Duodenal mucosa (tissue), 2 donors: ENCODE measurements around the gene TSTD2.

ENCODE experiments used
- H3K27ac ChIP-seq: one replicate; pipeline ENCODE4 v1.7.0; 2013; ENCODE audit warnings: low read depth, low read length
- H3K27me3 ChIP-seq, 2 donors: one replicate each; pipeline ENCODE4 v1.7.0; 2013; ENCODE audit warnings: low read length in 2 of 2, control low read depth in 1 of 2; ENCODE audit not compliant: insufficient read depth in 2 of 2, control insufficient read depth in 1 of 2
- H3K36me3 ChIP-seq, 2 donors: one replicate each; pipeline ENCODE4 v1.7.0; 2013; ENCODE audit warnings: low read length in 2 of 2, control low read depth in 1 of 2; ENCODE audit not compliant: insufficient read depth in 2 of 2, control insufficient read depth in 1 of 2
- H3K4me1 ChIP-seq, 2 donors: one replicate each; pipeline ENCODE4 v1.7.0; 2013; ENCODE audit warnings: low read length in 2 of 2, control low read depth in 1 of 2; ENCODE audit not compliant: insufficient read depth in 2 of 2, control insufficient read depth in 1 of 2
- H3K4me3 ChIP-seq, 2 donors: one replicate each; pipeline ENCODE4 v1.7.0; 2013; ENCODE audit warnings: low read length in 2 of 2, low read depth in 1 of 2
- H3K9ac ChIP-seq, 2 donors: one replicate each; pipeline ENCODE4 v1.7.0; 2013; ENCODE audit warnings: low read length in 2 of 2, low read depth in 1 of 2
- H3K9me3 ChIP-seq, 2 donors: one replicate each; pipeline ENCODE4 v1.7.0; 2013; ENCODE audit warnings: low read length in 2 of 2, control low read depth in 1 of 2; ENCODE audit not compliant: control insufficient read depth in 1 of 2

TSTD2 gene

DNA sequence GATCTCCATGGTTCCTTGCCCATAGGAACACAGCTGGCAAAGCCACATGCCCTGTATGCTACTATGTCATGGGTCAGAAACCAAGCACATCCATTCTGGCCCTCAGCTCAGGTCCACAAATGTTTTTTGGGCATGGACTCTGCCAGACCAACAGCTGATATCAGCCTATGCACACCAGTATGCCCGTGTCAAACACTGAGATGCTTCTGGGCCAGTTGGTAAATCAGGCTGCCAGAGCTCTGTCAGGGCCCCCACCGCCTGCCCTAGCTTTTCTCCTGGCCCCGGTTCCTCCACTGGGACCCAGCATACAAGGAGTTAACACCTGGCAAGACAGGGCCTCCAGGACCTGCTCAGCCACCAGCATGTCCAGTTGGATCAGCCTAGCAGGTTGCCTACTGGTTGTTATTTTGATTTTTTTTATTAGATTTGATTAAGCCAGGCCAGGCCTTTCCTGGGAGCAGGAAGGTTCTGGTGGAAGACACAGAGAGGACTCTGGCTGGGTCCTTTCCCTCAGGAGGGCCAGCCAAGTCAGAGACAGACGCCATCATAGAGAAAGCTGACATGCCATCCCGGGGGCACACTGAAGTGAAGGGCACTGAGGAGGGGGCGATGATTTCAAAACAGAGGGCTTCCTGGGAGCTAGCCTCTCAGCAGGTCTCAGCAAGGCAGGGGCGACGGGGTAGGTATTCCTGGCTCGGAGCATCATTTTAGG, 65.8 kb downstream of the TSTD2 start:
- Histone ChIP-seq H3K27me3 (no peaks in the 10 kb centered on the region), H3K36me3 (no peaks in the 10 kb centered on the region), H3K9ac (no peak overlapping the region), H3K9me3 (no peaks in the 10 kb centered on the region), H3K4me3 (no peak overlapping the region), H3K4me1 (peaks cover 0 to 8% of the 10 kb centered on the region in 2 donors), H3K27ac (no peak overlapping the region)

DNA sequence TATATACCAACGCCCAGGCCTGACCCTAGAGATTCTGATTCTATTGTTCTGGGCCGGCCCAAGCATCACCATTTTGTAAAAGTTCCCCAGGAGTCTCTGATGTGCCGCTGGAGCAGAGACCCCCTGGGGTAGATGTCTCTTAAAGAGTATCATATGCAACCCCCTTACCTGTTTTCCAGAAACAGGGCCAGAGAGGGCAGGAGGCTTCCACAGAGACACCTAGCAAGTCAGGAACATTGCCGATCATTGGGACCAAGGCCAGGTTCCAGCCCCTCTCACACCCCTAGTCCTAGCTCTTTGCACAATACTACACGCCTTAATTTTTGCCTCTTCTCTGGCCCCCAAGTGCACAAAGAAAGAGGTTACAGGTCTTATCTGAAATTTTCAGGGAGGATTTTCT, 67.9 kb downstream of the TSTD2 start:
- Histone ChIP-seq H3K27ac (no peak overlapping the region), H3K4me3 (no peak overlapping the region), H3K9ac (no peak overlapping the region)

DNA sequence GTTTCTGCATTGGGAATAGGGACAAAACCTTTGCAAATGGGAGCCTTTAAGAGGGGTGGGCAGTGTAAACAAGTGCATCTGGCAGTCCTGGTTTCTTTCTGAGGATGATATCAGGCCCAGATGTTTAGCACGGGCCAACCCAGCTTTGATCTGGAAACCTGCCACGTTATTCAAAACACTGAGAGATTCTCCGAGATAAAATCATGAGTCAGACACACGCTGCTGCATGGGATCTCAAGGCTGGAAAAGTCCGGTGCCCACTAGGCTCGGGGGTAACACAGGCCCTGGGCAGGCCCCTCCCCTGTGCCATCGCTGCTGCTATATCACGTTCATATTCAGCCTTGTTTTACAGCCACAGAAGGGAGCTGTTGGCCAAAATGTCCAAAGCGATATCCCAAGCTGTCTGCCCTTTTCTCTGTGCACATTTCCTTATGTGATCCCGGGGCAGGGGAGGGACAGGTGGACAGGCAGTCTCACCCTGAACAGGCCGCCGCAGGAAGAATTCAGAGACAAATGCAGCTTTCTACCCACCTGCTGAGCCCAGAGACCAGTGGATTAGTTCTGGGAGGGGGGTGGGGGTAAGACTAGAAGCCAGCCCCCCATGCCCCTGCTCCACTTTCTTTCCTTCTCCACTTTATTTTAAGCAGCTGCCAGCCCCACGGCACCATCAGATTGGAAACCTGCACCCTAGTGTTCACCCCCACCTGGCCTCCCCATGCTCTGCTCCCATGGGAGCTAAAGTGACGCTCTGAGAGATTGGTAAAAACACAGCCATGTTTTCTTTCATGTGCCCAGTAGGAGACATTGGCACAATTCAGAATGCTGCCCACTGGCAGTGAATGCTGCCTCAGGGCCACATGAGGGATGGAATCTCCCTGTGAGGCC, 68.6 kb downstream of the TSTD2 start:
- no peaks in the 10 kb centered on the region for H3K36me3 ChIP-seq

More for the DNA sequence above, 67.9 kb downstream of the TSTD2 start:
- no peaks in the 10 kb centered on the region for H3K9me3 ChIP-seq
- no peaks in the 10 kb centered on the region for H3K27me3 ChIP-seq
- H3K36me3 ChIP-seq, result no peaks in the 10 kb centered on the region
- peaks cover 0 to 8% of the 10 kb centered on the region in 2 donors for H3K4me1 ChIP-seq

DNA sequence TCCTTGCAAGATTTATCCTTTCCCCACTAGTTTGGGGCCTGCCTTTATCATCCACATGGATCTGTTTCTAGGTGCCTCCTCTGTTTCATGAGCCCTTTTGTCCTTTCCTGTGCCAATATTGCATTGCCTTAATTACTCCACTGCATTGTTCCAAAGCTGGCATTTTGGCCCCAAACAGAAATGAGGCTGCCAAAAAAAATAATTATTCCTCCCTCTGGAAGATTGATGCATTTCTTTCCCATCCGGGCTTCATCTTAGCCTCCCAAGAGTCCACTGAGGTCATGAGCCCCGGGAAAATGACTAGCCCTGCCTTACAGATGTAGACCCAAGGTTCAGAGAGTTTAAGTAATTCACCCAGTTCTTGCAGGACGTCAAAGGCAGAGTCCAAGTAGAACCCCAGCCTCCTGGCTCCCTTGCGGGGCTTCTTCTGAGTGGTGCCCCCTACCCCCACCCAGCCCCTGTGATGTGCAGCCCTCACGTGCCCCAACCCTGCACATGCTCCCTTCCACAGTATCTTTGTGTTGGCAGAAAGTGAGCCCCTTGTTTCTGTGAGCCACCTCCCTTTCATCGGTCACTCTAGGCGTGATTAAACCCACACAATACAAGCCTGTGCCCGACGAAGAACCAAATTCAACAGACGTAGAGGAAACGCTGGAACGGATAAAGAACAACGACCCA, 69.6 kb downstream of the TSTD2 start:
- Histone ChIP-seq H3K27ac (no peak overlapping the region), H3K27me3 (no peaks in the 10 kb centered on the region), H3K4me3 (no peak overlapping the region), H3K9ac (no peak overlapping the region), H3K4me1 (peaks cover 0 to 8% of the 10 kb centered on the region in 2 donors), H3K36me3 (no peaks in the 10 kb centered on the region), H3K9me3 (no peaks in the 10 kb centered on the region)

More for the DNA sequence above, 68.6 kb downstream of the TSTD2 start:
- H3K9ac ChIP-seq, result no peak overlapping the region
- H3K4me3 ChIP-seq, result no peak overlapping the region
- H3K27me3 ChIP-seq, result no peaks in the 10 kb centered on the region
- no peaks in the 10 kb centered on the region for H3K9me3 ChIP-seq
- H3K4me1 ChIP-seq, result peaks cover 0 to 8% of the 10 kb centered on the region in 2 donors
- H3K27ac ChIP-seq, result no peak overlapping the region

DNA sequence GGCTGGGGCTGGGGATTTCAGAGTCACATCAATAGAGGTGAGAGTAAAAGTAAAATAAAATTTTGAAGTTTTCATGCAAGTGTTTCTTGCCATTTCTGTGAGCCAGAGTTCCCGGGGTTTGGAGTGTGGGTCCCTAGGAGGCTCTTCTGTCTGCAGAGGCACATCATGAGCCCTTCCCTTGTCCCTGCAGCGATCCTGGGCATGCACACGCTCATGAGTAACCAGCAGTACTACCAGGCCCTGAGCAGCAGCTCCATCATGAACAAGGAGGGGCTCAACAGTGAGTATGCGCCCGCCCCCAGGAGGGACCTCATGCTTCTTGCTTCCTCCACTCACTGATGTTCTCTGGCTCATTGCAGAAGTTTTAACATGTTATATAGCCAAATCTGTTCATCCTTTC, 70.6 kb downstream of the TSTD2 start:
- Histone ChIP-seq H3K27ac (no peak overlapping the region), H3K4me1 (peaks cover 0 to 8% of the 10 kb centered on the region in 2 donors), H3K9ac (no peak overlapping the region)

DNA sequence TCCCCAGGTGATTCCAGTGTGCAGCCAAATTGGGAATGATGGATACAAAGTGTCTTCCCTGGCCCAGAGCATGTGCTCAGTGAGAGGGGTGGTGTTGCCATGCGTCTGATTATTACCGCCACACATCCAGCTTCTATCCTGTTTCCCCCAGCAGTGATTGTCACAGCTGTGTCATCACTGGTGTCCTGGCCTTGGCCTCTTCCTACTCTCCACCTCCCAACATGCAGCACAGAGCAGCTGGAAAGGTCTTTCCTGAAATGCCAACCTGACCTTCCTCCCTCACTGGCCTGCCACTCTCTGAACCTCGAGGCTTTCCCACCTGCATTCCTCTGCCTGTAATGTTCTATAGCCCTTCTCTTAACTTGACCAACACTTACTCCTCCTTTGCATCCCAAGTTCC, 71.7 kb downstream of the TSTD2 start:
- H3K9ac ChIP-seq, result no peak overlapping the region
- no peaks in the 10 kb centered on the region for H3K36me3 ChIP-seq
- no peak overlapping the region for H3K27ac ChIP-seq
- H3K4me3 ChIP-seq, result no peak overlapping the region
- no peaks in the 10 kb centered on the region for H3K9me3 ChIP-seq
- H3K4me1 ChIP-seq, result peaks cover 0 to 8% of the 10 kb centered on the region in 2 donors
- no peaks in the 10 kb centered on the region for H3K27me3 ChIP-seq

More for the DNA sequence above, 70.6 kb downstream of the TSTD2 start:
- Histone ChIP-seq H3K36me3 (no peaks in the 10 kb centered on the region), H3K27me3 (no peaks in the 10 kb centered on the region), H3K9me3 (no peaks in the 10 kb centered on the region), H3K4me3 (no peak overlapping the region)

DNA sequence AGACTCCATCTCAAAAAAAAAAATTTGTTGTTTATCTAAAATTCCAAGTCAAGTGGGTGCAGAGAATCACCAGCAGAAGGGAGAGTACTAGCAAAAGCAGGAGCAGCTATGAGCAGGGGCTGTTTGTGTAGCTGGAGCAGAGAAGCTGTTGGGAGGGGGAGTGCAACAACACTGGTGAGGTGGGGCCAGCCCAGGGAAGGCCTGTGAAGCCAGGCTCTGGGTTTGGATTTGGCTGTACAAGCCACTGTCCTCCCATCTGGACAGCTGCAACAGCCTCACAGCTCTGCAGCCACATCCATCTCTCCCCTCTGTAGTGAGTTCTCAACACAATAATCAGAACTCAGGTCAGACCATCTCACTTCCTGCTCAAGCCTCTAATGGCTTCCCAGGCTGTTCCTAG, 72.3 kb downstream of the TSTD2 start:
- no peak overlapping the region for H3K27ac ChIP-seq
- H3K4me3 ChIP-seq, result no peak overlapping the region
- H3K4me1 ChIP-seq, result peaks cover 0 to 8% of the 10 kb centered on the region in 2 donors
- no peaks in the 10 kb centered on the region for H3K9me3 ChIP-seq
- H3K27me3 ChIP-seq, result no peaks in the 10 kb centered on the region
- no peak overlapping the region for H3K9ac ChIP-seq
- no peaks in the 10 kb centered on the region for H3K36me3 ChIP-seq

DNA sequence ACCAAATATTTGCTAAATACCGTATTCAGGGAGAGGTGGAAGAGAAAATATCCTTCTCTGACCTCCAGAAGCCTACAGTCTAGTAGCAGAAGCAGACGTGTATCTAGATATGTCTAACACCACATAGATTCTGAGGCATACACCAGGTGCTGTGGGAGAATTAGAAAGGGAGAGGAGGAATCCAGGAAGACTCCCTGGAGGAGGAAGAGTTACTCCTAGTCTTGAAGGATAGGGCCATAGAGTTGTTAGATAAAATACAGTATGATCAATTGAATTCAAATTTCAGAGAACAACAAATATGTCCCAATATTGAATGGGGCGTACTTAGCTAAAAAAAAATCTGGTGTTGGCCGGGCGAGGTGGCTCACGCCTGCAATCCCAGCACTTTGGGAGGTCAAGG, 73.0 kb downstream of the TSTD2 start:
- Histone ChIP-seq H3K36me3 (no peaks in the 10 kb centered on the region), H3K9ac (no peak overlapping the region), H3K9me3 (no peaks in the 10 kb centered on the region), H3K4me1 (peaks cover 4 to 8% of the 10 kb centered on the region in 2 donors), H3K27me3 (no peaks in the 10 kb centered on the region), H3K4me3 (no peak overlapping the region), H3K27ac (no peak overlapping the region)

DNA sequence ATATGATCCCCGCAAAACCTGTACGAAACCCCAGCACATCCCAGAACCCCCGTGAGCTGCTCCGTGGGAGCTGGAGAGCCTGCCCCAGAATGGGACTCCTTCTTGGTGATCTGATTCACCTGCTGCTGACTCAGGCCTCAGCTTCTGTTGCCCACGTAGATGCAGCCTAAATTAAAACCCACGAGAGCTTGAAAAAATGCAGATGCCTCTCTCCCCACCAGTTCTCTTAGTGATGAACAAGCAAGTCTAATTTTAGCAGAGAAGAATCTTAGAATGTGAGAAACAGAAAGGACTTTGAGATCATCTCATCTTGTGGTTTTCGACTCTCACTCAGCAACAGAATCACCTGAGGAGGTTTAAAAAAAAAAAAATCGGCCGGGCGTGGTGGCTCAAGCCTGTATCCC, 74.1 kb downstream of the TSTD2 start:
- H3K4me1 ChIP-seq, result peaks cover 2 to 7% of the 10 kb centered on the region in 2 donors
- H3K4me3 ChIP-seq, result no peak overlapping the region
- no peaks in the 10 kb centered on the region for H3K36me3 ChIP-seq
- no peaks in the 10 kb centered on the region for H3K9me3 ChIP-seq
- H3K27ac ChIP-seq, result no peak overlapping the region
- H3K27me3 ChIP-seq, result no peaks in the 10 kb centered on the region
- H3K9ac ChIP-seq, result no peak overlapping the region

DNA sequence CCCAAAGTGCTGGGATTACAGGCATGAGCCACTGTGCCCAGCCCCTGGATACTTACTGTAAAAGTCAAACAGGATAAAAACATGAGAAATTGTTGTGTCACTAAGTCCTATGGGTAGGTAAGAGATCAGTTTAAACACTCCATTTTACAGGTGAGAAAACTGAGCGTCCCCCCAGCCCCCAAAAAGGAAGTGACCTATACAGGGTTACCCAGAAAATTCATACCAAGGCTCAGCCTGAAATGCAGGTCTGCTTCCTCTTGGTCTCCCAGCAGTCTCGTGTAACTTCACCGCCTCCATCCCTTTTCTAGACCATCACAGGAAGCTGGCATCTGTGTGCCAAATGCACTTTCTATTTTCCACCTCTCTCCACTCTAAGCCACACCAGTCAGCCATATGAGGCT, 74.5 kb downstream of the TSTD2 start:
- H3K27ac ChIP-seq, result no peak overlapping the region
- no peaks in the 10 kb centered on the region for H3K9me3 ChIP-seq
- H3K9ac ChIP-seq, result no peak overlapping the region
- H3K27me3 ChIP-seq, result no peaks in the 10 kb centered on the region
- peaks cover 0 to 7% of the 10 kb centered on the region in 2 donors for H3K4me1 ChIP-seq
- no peaks in the 10 kb centered on the region for H3K36me3 ChIP-seq
- H3K4me3 ChIP-seq, result no peak overlapping the region
